ENCODE measurements around the gene MARCHF10.
"Not testable (repeated sequence)": the region's sequence is repeated elsewhere in the genome, so short reads cannot be mapped to it uniquely, and the experiment has no call there.

The MARCHF10 gene

GRCh38 chr17:62700964-62701705, 107.0 kb downstream of the MARCHF10 start:
- no peak for DNase-seq (ENCODE audit: low read depth in 2 of 2, low spot score in 1 of 2)

- not testable (repeated sequence) for DNase-seq (ENCODE audit: low read depth in 2 of 2, low spot score in 1 of 2)
Observed at GRCh38 chr17:62698459-62698858, 109.7 kb downstream of the MARCHF10 start.

- no peak for DNase-seq (ENCODE audit: low read depth in 2 of 2, low spot score in 1 of 2)
Observed at GRCh38 chr17:62696726-62697490, 111.2 kb downstream of the MARCHF10 start.

GRCh38 chr17:62696256-62696655, 111.9 kb downstream of the MARCHF10 start:
- DNase-seq (ENCODE audit: low read depth in 2 of 2, low spot score in 1 of 2) = no peak

- not testable (repeated sequence) for DNase-seq (ENCODE audit: low read depth in 2 of 2, low spot score in 1 of 2)
Observed at GRCh38 chr17:62695093-62695738, 112.9 kb downstream of the MARCHF10 start.

GRCh38 chr17:62693616-62694409, 114.3 kb downstream of the MARCHF10 start:
- DNase-seq (ENCODE audit: low read depth in 2 of 2, low spot score in 1 of 2) = no peak

GRCh38 chr17:62692721-62693431, 115.2 kb downstream of the MARCHF10 start:
- no peak for DNase-seq (ENCODE audit: low read depth in 2 of 2, low spot score in 1 of 2)

- no peak for DNase-seq (ENCODE audit: low read depth in 2 of 2, low spot score in 1 of 2)
Observed at GRCh38 chr17:62692159-62692651, 115.9 kb downstream of the MARCHF10 start.

- not testable (repeated sequence) for DNase-seq (ENCODE audit: low read depth in 2 of 2, low spot score in 1 of 2)
Observed at GRCh38 chr17:62691589-62691915, 116.6 kb downstream of the MARCHF10 start.

GRCh38 chr17:62690168-62690897, 117.8 kb downstream of the MARCHF10 start:
- DNase-seq (ENCODE audit: low read depth in 2 of 2, low spot score in 1 of 2) = no peak

- no peak for DNase-seq (ENCODE audit: low read depth in 2 of 2, low spot score in 1 of 2)
Observed at GRCh38 chr17:62689441-62690167, 118.5 kb downstream of the MARCHF10 start.

- no peak for DNase-seq (ENCODE audit: low read depth in 2 of 2, low spot score in 1 of 2)
Observed at GRCh38 chr17:62688398-62689160, 119.5 kb downstream of the MARCHF10 start.

- DNase-seq (ENCODE audit: low read depth in 2 of 2, low spot score in 1 of 2) = no peak
Observed at GRCh38 chr17:62687997-62688396, 120.1 kb downstream of the MARCHF10 start.

- no peak for DNase-seq (ENCODE audit: low read depth in 2 of 2, low spot score in 1 of 2)
Observed at GRCh38 chr17:62684179-62684578, 123.9 kb downstream of the MARCHF10 start.

- no peak for DNase-seq (ENCODE audit: low read depth in 2 of 2, low spot score in 1 of 2)
Observed at GRCh38 chr17:62681939-62682381, 126.2 kb downstream of the MARCHF10 start.

GRCh38 chr17:62681061-62681938, 126.8 kb downstream of the MARCHF10 start:
- no peak for DNase-seq (ENCODE audit: low read depth in 2 of 2, low spot score in 1 of 2)

- DNase-seq (ENCODE audit: low read depth in 2 of 2, low spot score in 1 of 2) = no peak
Observed at GRCh38 chr17:62680541-62681052, 127.5 kb downstream of the MARCHF10 start.

Data from stimulated activated CD8-positive, alpha-beta memory T cell treated with anti-CD3 and anti-CD28 coated beads, Interleukin-4, amount 100 ng/mL, for 4 hours (primary cell).